ENCODE results near the gene NUP93. TPM values are rescaled to one million over a fixed set of nuclear protein-coding genes. Genes with fewer than 3 reads are reported as not detected.

NUP93 gene
- total RNA-seq, 1 experiment from 2014 or later: 165 TPM

GRCh38 chr16:56835320-56835719, 105.4 kb downstream of the NUP93 start:
- no peak overlapping the region for H3K4ac ChIP-seq (ENCODE audit: low read depth, low read length)
- H3K4me1 ChIP-seq (ENCODE audit: insufficient read depth, low read length): no peaks in the 10 kb centered on the region
- no peak overlapping the region for H2BK20ac ChIP-seq (ENCODE audit: low read depth, low read length, poor library complexity, severe bottlenecking)
- H2BK15ac ChIP-seq (ENCODE audit: low read depth, low read length): no peak overlapping the region
- H2BK5ac ChIP-seq (ENCODE audit: insufficient read length, low read length): no peak overlapping the region
- H4K8ac ChIP-seq (replicated peaks; ENCODE audit: insufficient read length, low read depth, low read length): no peak overlapping the region
- no peak overlapping the region for H3K14ac ChIP-seq (ENCODE audit: insufficient read depth, low read length)
- H4K5ac ChIP-seq (ENCODE audit: insufficient read length, low read depth, low read length): no peak overlapping the region
- H3K4me3 Mint-ChIP-seq: no peak overlapping the region
- H3K4me2 ChIP-seq (ENCODE audit: insufficient read depth, insufficient read length, low read length): no peak overlapping the region
- H2BK120ac ChIP-seq (ENCODE audit: low read depth, low read length, poor library complexity, severe bottlenecking): no peak overlapping the region
- no peak overlapping the region for H3K27ac ChIP-seq (ENCODE audit: insufficient read length, low read depth, low read length)
- H4K91ac ChIP-seq (ENCODE audit: insufficient read length, low read depth, low read length): no peak overlapping the region
- no peaks in the 10 kb centered on the region for H3K27me3 Mint-ChIP-seq (ENCODE audit: low read depth)
- H3K23ac ChIP-seq (ENCODE audit: insufficient read length, low read depth, low read length): no peak overlapping the region
- H3K36me3 Mint-ChIP-seq (ENCODE audit: insufficient read depth in 1 of 3, low read depth in 3 of 3): peaks cover 34 to 93% (median 80%) of the 10 kb centered on the region in 3 experiments; a peak in 6 of 7 replicates
- no peaks in the 10 kb centered on the region for H3K4me1 Mint-ChIP-seq
- H3K18ac ChIP-seq (ENCODE audit: insufficient read length, low read depth, low read length): no peak overlapping the region
- no peak overlapping the region for H2BK12ac ChIP-seq (ENCODE audit: insufficient read length, low read depth, low read length)
- DNase-seq: no peak
- no peaks in the 10 kb centered on the region for H3K9me3 ChIP-seq (ENCODE audit: control insufficient read depth, low read depth, low read length)
- H3K27ac Mint-ChIP-seq: no peak overlapping the region
- H2AFZ ChIP-seq (ENCODE audit: low read length): no peak overlapping the region
- no peaks in the 10 kb centered on the region for H4K20me1 ChIP-seq (ENCODE audit: control insufficient read depth, insufficient read depth, insufficient read length)
- H3K79me1 ChIP-seq (ENCODE audit: insufficient read depth, low read depth, low read length, poor library complexity, severe bottlenecking): no peaks in the 10 kb centered on the region
- no peaks in the 10 kb centered on the region; the same call in 1 of the 2 replicates for H3K79me2 ChIP-seq (ENCODE audit: insufficient read depth, low read length)
- no CpG with 5 or more reads among the region's 2 CpGs for WGBS (ENCODE audit: extremely low coverage, insufficient read length, low lambda C conversion rate)
- no peak overlapping the region for H2AK5ac ChIP-seq (ENCODE audit: insufficient read length, low read length)
- H3K9me3 Mint-ChIP-seq: no peaks in the 10 kb centered on the region
- no peaks in the 10 kb centered on the region for H3K27me3 ChIP-seq (ENCODE audit: insufficient read depth, low read length)
- no peak overlapping the region for H3K56ac ChIP-seq (ENCODE audit: insufficient read length, low read depth, low read length)
- H3K23me2 ChIP-seq (ENCODE audit: insufficient read length, low read depth, low read length, poor library complexity, severe bottlenecking): no peaks in the 10 kb centered on the region
- H3K9ac ChIP-seq (ENCODE audit: extremely low read depth, insufficient read length, low read length): no peak overlapping the region
- H3T11ph ChIP-seq (ENCODE audit: low read length): no peak overlapping the region
- TF ChIP-seq, protein P1, sequence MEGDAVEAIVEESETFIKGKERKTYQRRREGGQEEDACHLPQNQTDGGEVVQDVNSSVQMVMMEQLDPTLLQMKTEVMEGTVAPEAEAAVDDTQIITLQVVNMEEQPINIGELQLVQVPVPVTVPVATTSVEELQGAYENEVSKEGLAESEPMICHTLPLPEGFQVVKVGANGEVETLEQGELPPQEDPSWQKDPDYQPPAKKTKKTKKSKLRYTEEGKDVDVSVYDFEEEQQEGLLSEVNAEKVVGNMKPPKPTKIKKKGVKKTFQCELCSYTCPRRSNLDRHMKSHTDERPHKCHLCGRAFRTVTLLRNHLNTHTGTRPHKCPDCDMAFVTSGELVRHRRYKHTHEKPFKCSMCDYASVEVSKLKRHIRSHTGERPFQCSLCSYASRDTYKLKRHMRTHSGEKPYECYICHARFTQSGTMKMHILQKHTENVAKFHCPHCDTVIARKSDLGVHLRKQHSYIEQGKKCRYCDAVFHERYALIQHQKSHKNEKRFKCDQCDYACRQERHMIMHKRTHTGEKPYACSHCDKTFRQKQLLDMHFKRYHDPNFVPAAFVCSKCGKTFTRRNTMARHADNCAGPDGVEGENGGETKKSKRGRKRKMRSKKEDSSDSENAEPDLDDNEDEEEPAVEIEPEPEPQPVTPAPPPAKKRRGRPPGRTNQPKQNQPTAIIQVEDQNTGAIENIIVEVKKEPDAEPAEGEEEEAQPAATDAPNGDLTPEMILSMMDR (conservative IDR thresholded peaks at IDR 0.05): no peak

All from H9 (cell line).